ENCODE results near the gene REEP2.

- TF ChIP-seq JUND (IDR thresholded peaks at IDR 0.05) = no peak
- no peak for TF ChIP-seq CTCF (IDR thresholded peaks at IDR 0.05)
- TF ChIP-seq PBX3 (IDR thresholded peaks at IDR 0.05) = no peak
- TF ChIP-seq POLR2AphosphoS5 (IDR thresholded peaks at IDR 0.05; ENCODE audit: low read depth, low read length) = no peak
- TF ChIP-seq NFIC (IDR thresholded peaks at IDR 0.05; ENCODE audit: borderline replicate concordance) = no peak
- TF ChIP-seq CHD2 (IDR thresholded peaks at IDR 0.05; ENCODE audit: low read length, partially characterized antibody) = no peak
- no peak for TF ChIP-seq EP300 (IDR thresholded peaks at IDR 0.05; ENCODE audit: borderline replicate concordance in 1 of 2, low read depth in 1 of 2, low read length in 1 of 2)
Observed at GRCh38 chr5:138389332-138389731, 49.5 kb upstream of the REEP2 start.
